ENCODE results near the gene WNT16.
"Not testable (repeated sequence)": the region's sequence is repeated elsewhere in the genome, so short reads cannot be mapped to it uniquely, and the experiment has no call there.

WNT16 gene

GRCh38 chr7:121313793-121314676, 14.8 kb upstream of the WNT16 start:
- H3K27me3 ChIP-seq (ENCODE audit: insufficient read depth, low read length, poor library complexity, severe bottlenecking), result no peaks in the 10 kb centered on the region
- TF ChIP-seq CTCF (conservative IDR thresholded peaks at IDR 0.05; ENCODE audit: low read length) (no peak), EZH2phosphoT487 (IDR thresholded peaks at IDR 0.05; ENCODE audit: borderline replicate concordance) (no peak)
- H3K79me2 ChIP-seq (ENCODE audit: insufficient read depth, low read length), result no peaks in the 10 kb centered on the region
- H3F3A ChIP-seq (ENCODE audit: low read depth), result no peaks in the 10 kb centered on the region
- peak overlapping the region; percentile 40 for H3K4me2 ChIP-seq (ENCODE audit: low read depth, low read length, poor library complexity, severe bottlenecking)
- no peaks in the 10 kb centered on the region for H3K9me3 ChIP-seq (ENCODE audit: insufficient read depth, low read depth, low read length)
- peak overlapping the region; percentile 37 for H3K4me3 ChIP-seq (ENCODE audit: low read length, poor library complexity, severe bottlenecking)
- H4K20me1 ChIP-seq (ENCODE audit: insufficient read depth, low read length, poor library complexity, severe bottlenecking), result no peaks in the 10 kb centered on the region
- H3K4me1 ChIP-seq (ENCODE audit: insufficient read depth, low read length, poor library complexity, severe bottlenecking), result no peaks in the 10 kb centered on the region
- no peaks in the 10 kb centered on the region for H3K36me3 ChIP-seq (ENCODE audit: insufficient read depth, low read length)
- H3K9me2 ChIP-seq (replicated peaks; ENCODE audit: low read depth, low read length), result no peaks in the 10 kb centered on the region
- H2AFZ ChIP-seq (ENCODE audit: low read length), result peak overlapping the region; percentile 20; the same call in 1 of the 2 replicates
- H3K9ac ChIP-seq (ENCODE audit: low read depth, low read length, poor library complexity, severe bottlenecking), result no peak overlapping the region

- H4K20me1 ChIP-seq (ENCODE audit: insufficient read depth, low read length, poor library complexity, severe bottlenecking); H3K36me3 ChIP-seq (ENCODE audit: insufficient read depth, low read length); H3K4me3 ChIP-seq (ENCODE audit: low read length, poor library complexity, severe bottlenecking); H3K4me2 ChIP-seq (ENCODE audit: low read depth, low read length, poor library complexity, severe bottlenecking); H3K9me3 ChIP-seq (ENCODE audit: insufficient read depth, low read depth, low read length); H3K9ac ChIP-seq (ENCODE audit: low read depth, low read length, poor library complexity, severe bottlenecking); H3F3A ChIP-seq (ENCODE audit: low read depth); H3K9me2 ChIP-seq (replicated peaks; ENCODE audit: low read depth, low read length); H2AFZ ChIP-seq (ENCODE audit: low read length); H3K27me3 ChIP-seq (ENCODE audit: insufficient read depth, low read length, poor library complexity, severe bottlenecking); H3K4me1 ChIP-seq (ENCODE audit: insufficient read depth, low read length, poor library complexity, severe bottlenecking); H3K79me2 ChIP-seq (ENCODE audit: insufficient read depth, low read length): not testable (repeated sequence)
Measured at GRCh38 chr7:121315170-121315569, 13.6 kb upstream of the WNT16 start.

- H3K27me3 ChIP-seq (ENCODE audit: insufficient read depth, low read length, poor library complexity, severe bottlenecking), result no peaks in the 10 kb centered on the region
- no peaks in the 10 kb centered on the region for H3K9me3 ChIP-seq (ENCODE audit: insufficient read depth, low read depth, low read length)
- H2AFZ ChIP-seq (ENCODE audit: low read length), result no peak overlapping the region
- H3K4me3 ChIP-seq (ENCODE audit: low read length, poor library complexity, severe bottlenecking), result no peak overlapping the region
- H4K20me1 ChIP-seq (ENCODE audit: insufficient read depth, low read length, poor library complexity, severe bottlenecking), result no peaks in the 10 kb centered on the region
- H3K4me2 ChIP-seq (ENCODE audit: low read depth, low read length, poor library complexity, severe bottlenecking), result no peak overlapping the region
- no peak overlapping the region for H3K9ac ChIP-seq (ENCODE audit: low read depth, low read length, poor library complexity, severe bottlenecking)
- no peaks in the 10 kb centered on the region for H3K4me1 ChIP-seq (ENCODE audit: insufficient read depth, low read length, poor library complexity, severe bottlenecking)
- TF ChIP-seq EZH2phosphoT487 (IDR thresholded peaks at IDR 0.05; ENCODE audit: borderline replicate concordance), result no peak
- TF ChIP-seq CTCF (conservative IDR thresholded peaks at IDR 0.05; ENCODE audit: low read length), result no peak
- no peaks in the 10 kb centered on the region for H3K9me2 ChIP-seq (replicated peaks; ENCODE audit: low read depth, low read length)
- no peaks in the 10 kb centered on the region for H3K36me3 ChIP-seq (ENCODE audit: insufficient read depth, low read length)
- H3K79me2 ChIP-seq (ENCODE audit: insufficient read depth, low read length), result no peaks in the 10 kb centered on the region
- H3F3A ChIP-seq (ENCODE audit: low read depth), result no peaks in the 10 kb centered on the region
Measured at GRCh38 chr7:121322460-121322859, 6.3 kb upstream of the WNT16 start.

Data from Loucy (cell line).